GM12878 (cell line): ENCODE data around the gene SMPD1. TPM values are rescaled to one million over a fixed set of nuclear protein-coding genes. Genes with fewer than 3 reads are reported as not detected.

ENCODE experiments used
- ATAC-seq: fragments of 200-7000 bp; cut with Tn5 transposase; 3 replicates; pipeline ENCODE4 v1.9.1; 2020; ENCODE audit warnings: mild to moderate bottlenecking, moderate library complexity
- BruUV-seq: library from RNA; stranded (reverse); fragments of 400-500 nt; replicated peaks from 2 replicates; lab custom pipeline; 2021; lab: Mats Ljungman, UMichigan
- CTCF ChIA-PET: fragments of 300-600 bp; sonication (Branson Sonifier 250); formaldehyde crosslinking; extraction: SDS; loops from one replicate; lab custom pipeline; 2021; ENCODE audit warnings: inconsistent platforms; lab: Yijun Ruan, JAX
- POLR2A ChIA-PET: fragments of 350-600 bp; formaldehyde crosslinking; extraction: SDS; loops from one replicate; lab custom pipeline; 2021; ENCODE audit warnings: inconsistent platforms; lab: Charles Lee
- RAD21 ChIA-PET: fragments of 300-600 bp; sonication (Branson Sonifier 250); formaldehyde crosslinking; loops from one replicate; lab custom pipeline; 2023; ENCODE audit warnings: antibody characterized with exemption; ENCODE audit not compliant: unreplicated experiment; lab: Charles Lee
- SMC1A ChIA-PET: fragments of 300-600 bp; sonication (Branson Sonifier 250); formaldehyde crosslinking; loops from one replicate; lab custom pipeline; 2023; ENCODE audit not compliant: unreplicated experiment, uncharacterized antibody; lab: Charles Lee
- DNase-seq: peaks from one replicate; pipeline ENCODE4 v3.0.0-alpha.2; 2011; ENCODE audit warnings: low read depth, low spot score
- FAIRE-seq: peaks from 3 replicates; lab custom pipeline; 2011; peaks lifted over from hg19 to GRCh38; lab: Jason Lieb, UNC
- H2AFZ ChIP-seq: 2 replicates; pipeline ENCODE4 v1.6.0; 2011; ENCODE audit warnings: low read depth, low read length, control low read depth; ENCODE audit not compliant: control insufficient read depth
- H3K27ac ChIP-seq: 2 replicates; pipeline ENCODE4 v1.5.1; 2011; ENCODE audit warnings: control low read depth; ENCODE audit not compliant: control insufficient read depth, insufficient read depth
- H3K27me3 ChIP-seq, 2 experiments: replicated peaks in 1 of 2; 2 replicates each; pipeline versions ENCODE4 v1.6.0 to v1.6.1; 2011; ENCODE audit warnings: low read length in 1 of 2; ENCODE audit not compliant: control insufficient read depth in 2 of 2, insufficient read depth in 2 of 2
- H3K36me3 ChIP-seq, 2 experiments: 2 replicates each; pipeline ENCODE4 v1.5.1; 2011; ENCODE audit warnings: low read length in 1 of 2; ENCODE audit not compliant: control insufficient read depth in 2 of 2, insufficient read depth in 2 of 2
- H3K4me1 ChIP-seq: 2 replicates; pipeline ENCODE4 v1.6.1; 2011; ENCODE audit warnings: mild to moderate bottlenecking, low read length, moderate library complexity, mixed read lengths; ENCODE audit not compliant: control insufficient read depth, insufficient read depth
- H3K4me2 ChIP-seq: 2 replicates; pipeline ENCODE4 v1.6.0; 2011; ENCODE audit warnings: control low read depth; ENCODE audit not compliant: control insufficient read depth, insufficient read depth
- H3K4me3 ChIP-seq: fragments of 200-600 bp; sonication (generic); 2 replicates; pipeline ENCODE4 v1.5.1; 2016
- H3K79me2 ChIP-seq: 2 replicates; pipeline ENCODE4 v1.6.0; 2011; ENCODE audit warnings: low read length; ENCODE audit not compliant: control insufficient read depth, insufficient read depth
- H3K9ac ChIP-seq: 2 replicates; pipeline ENCODE4 v1.8.0; 2011; ENCODE audit warnings: low read length, control low read depth, mixed read lengths; ENCODE audit not compliant: control insufficient read depth, insufficient read depth
- H3K9me3 ChIP-seq: replicated peaks from 3 replicates; pipeline ENCODE4 v1.5.1; 2011; ENCODE audit warnings: mild to moderate bottlenecking, low read length; ENCODE audit not compliant: control insufficient read depth, insufficient read depth
- H4K20me1 ChIP-seq: 2 replicates; pipeline ENCODE4 v1.6.0; 2011; ENCODE audit not compliant: control insufficient read depth, insufficient read depth
- CUX1 ChIP-seq: IDR thresholded peaks from 2 replicates; pipeline ENCODE4 v1.6.1; 2012; ENCODE audit warnings: improper control_type of control experiment, low read depth, low read length; ENCODE audit not compliant: insufficient replicate concordance
- DPF2 ChIP-seq: fragments of 450-650 bp; IDR thresholded peaks from 2 replicates; pipeline ENCODE4 v1.6.1; 2017; ENCODE audit warnings: mild to moderate bottlenecking
- EP300 ChIP-seq, 2 experiments: fragments of 150-350 bp in 1 of 2; IDR thresholded peaks; 2 replicates each; pipeline ENCODE4 v1.6.1; 2011 to 2012; ENCODE audit warnings: low read depth in 2 of 2, low read length in 2 of 2, borderline replicate concordance in 1 of 2, improper control_type of control experiment in 1 of 2, inconsistent platforms in 1 of 2; ENCODE audit not compliant: control insufficient read depth in 1 of 2
- FOS ChIP-seq: IDR thresholded peaks from 3 replicates; pipeline ENCODE4 v1.6.1; 2011; ENCODE audit warnings: borderline replicate concordance; ENCODE audit not compliant: insufficient read length; ENCODE audit errors: extremely low read depth
- HCFC1 ChIP-seq: fragments of 150-350 bp; IDR thresholded peaks from 2 replicates; pipeline ENCODE4 v1.6.1; 2014; ENCODE audit warnings: low read length
- HDAC2 ChIP-seq: fragments of 200-600 bp; sonication (generic); IDR thresholded peaks from 2 replicates; pipeline ENCODE4 v1.6.1; 2017
- IKZF1 ChIP-seq: fragments of 450-650 bp; conservative IDR thresholded peaks from 2 replicates; pipeline ENCODE4 v1.6.1; 2017; ENCODE audit warnings: antibody characterized with exemption, mild to moderate bottlenecking
- KDM1A ChIP-seq: fragments of 200-600 bp; sonication (generic); IDR thresholded peaks from 2 replicates; pipeline ENCODE4 v1.6.1; 2016; ENCODE audit warnings: borderline replicate concordance
- KLF5 ChIP-seq: fragments of 450-650 bp; IDR thresholded peaks from 2 replicates; pipeline ENCODE4 v1.6.1; 2014; ENCODE audit warnings: mild to moderate bottlenecking; ENCODE audit not compliant: partially characterized antibody
- NBN ChIP-seq: fragments of 450-650 bp; IDR thresholded peaks from 2 replicates; pipeline ENCODE4 v1.6.1; 2016
- PBX3 ChIP-seq: IDR thresholded peaks from 2 replicates; pipeline ENCODE4 v1.6.1; 2011; ENCODE audit warnings: mild to moderate bottlenecking, low read depth, low read length, moderate library complexity; ENCODE audit not compliant: insufficient replicate concordance
- PKNOX1 ChIP-seq: fragments of 450-650 bp; IDR thresholded peaks from 2 replicates; pipeline ENCODE4 v1.6.1; 2016; ENCODE audit warnings: mild to moderate bottlenecking
- POLR2A ChIP-seq: IDR thresholded peaks from 2 replicates; pipeline ENCODE4 v1.6.1; 2011; ENCODE audit warnings: low read depth, mild to moderate bottlenecking, low read length
- POLR2AphosphoS5 ChIP-seq: IDR thresholded peaks from 2 replicates; pipeline ENCODE4 v1.6.1; 2011; ENCODE audit warnings: mild to moderate bottlenecking, low read length, inconsistent platforms
- SRF ChIP-seq, 2 experiments: IDR thresholded peaks; 2 replicates each; pipeline ENCODE4 v1.6.1; 2011; ENCODE audit warnings: low read depth in 2 of 2, low read length in 2 of 2, mild to moderate bottlenecking in 1 of 2, moderate library complexity in 1 of 2
- STAT3 ChIP-seq: IDR thresholded peaks from 2 replicates; pipeline ENCODE4 v1.6.1; 2011; ENCODE audit warnings: low read depth, low read length, improper control_type of control experiment
- TCF7 ChIP-seq: IDR thresholded peaks from 2 replicates; pipeline ENCODE4 v1.6.1; 2014; ENCODE audit warnings: antibody characterized with exemption, borderline replicate concordance
- ZZZ3 ChIP-seq: IDR thresholded peaks from 2 replicates; pipeline ENCODE4 v1.6.1; 2011; ENCODE audit warnings: low read depth; ENCODE audit not compliant: control insufficient read depth, insufficient read length
- WGBS: methylation state at CpG from one replicate; pipeline ENCODE4 v1.1.6; 2016; ENCODE audit warnings: low lambda C conversion rate; ENCODE audit not compliant: insufficient replicate concordance, insufficient coverage; ENCODE audit errors: missing lambda C conversion rate; 5-methylcytosine and 5-hydroxymethylcytosine counted together
- in situ Hi-C: fragments of 300-500 bp; cut with MboI; formaldehyde crosslinking; loops from 9 replicates; pipeline ENCODE4 v1.14.3; 2018; ENCODE audit warnings: mixed read lengths
- intact Hi-C: fragments of 100-400 bp; cut with micrococcal nuclease; formaldehyde crosslinking; loops from one replicate; pipeline ENCODE4 v1.14.2; 2022; ENCODE audit not compliant: unreplicated experiment
- polyA plus RNA-seq, 11 experiments: library from polyadenylated mRNA; depleted of rRNA in 4 of 11; unstranded in 6 of 11; stranded (reverse) in 5 of 11; fragments of >200 nt; fragmentation: Nextera tagmentation in 4 of 11; fragmentation: Illumina TruSeq in 1 of 11; extraction: Ambion mirVana in 4 of 11; extraction: Trizol in 1 of 11; gene quantifications; 1 replicate in 1 of 11; 2 replicates in 10 of 11; pipeline versions ENCODE4 v1.2.1 to v1.2.3, GENCODE V29; 2011 to 2016; ENCODE audit warnings: inconsistent platforms in 2 of 11, missing spikeins in 2 of 11, low read depth in 1 of 11
- total RNA-seq, 4 experiments: library from RNA; depleted of rRNA in 3 of 4; stranded (reverse); fragments of >200 nt in 3 of 4; fragmentation: Illumina TruSeq in 1 of 4; extraction: Trizol in 1 of 4; gene quantifications; 2 replicates each; pipeline versions ENCODE4 v1.2.1 to v1.2.3, GENCODE V29; 2013 to 2021

The SMPD1 gene
- total and polyA plus RNA-seq, 10 of the 15 experiments (the other 5 are each of a cell fraction or from before 2014, with no cell fraction given): 1.4 to 13.7 (median 6.2) TPM

GRCh38 chr11:6415797-6416196 lies 25.5 kb downstream of the SMPD1 start:
- peaks cover 8% of the 10 kb centered on the region for H3K4me1 ChIP-seq
- no peaks in the 10 kb centered on the region for H3K36me3 ChIP-seq
- 56% methylated on average over 6 of the region's 6 CpGs for WGBS
- no peaks in the 10 kb centered on the region; the same call in 1 of the 2 replicates for H4K20me1 ChIP-seq
- H3K9me3 ChIP-seq: no peaks in the 10 kb centered on the region
- ChIA-PET CTCF (interaction anchor here (1.5 kb wide), 1 partner anchor 37 kb away, joined by 3 read pairs; no protein-coding TSS in a partner anchor), SMC1A (interaction anchor here (1.0 kb wide), 1 partner anchor 11 kb away, joined by 3 read pairs; no protein-coding TSS in a partner anchor), POLR2A (no interaction called here), RAD21 (no interaction called here)
- H3K4me2 ChIP-seq: no peak overlapping the region
- no peak overlapping the region for H3K9ac ChIP-seq
- intact Hi-C loops (no loop called here), in situ Hi-C loops (no loop called here)
- peaks cover 4 to 9% of the 10 kb centered on the region in 2 experiments; a peak in 3 of 4 replicates for H3K27me3 ChIP-seq
- H3K4me3 ChIP-seq: no peak overlapping the region
- ATAC-seq (no peak), DNase-seq (no peak), FAIRE-seq (no peak)
- no peaks in the 10 kb centered on the region for H3K79me2 ChIP-seq
- TF ChIP-seq HCFC1: no peak
- TF ChIP-seq ZZZ3: no peak
- no peak for TF ChIP-seq EP300 (IDR thresholded peaks at IDR 0.05; ENCODE audit: borderline replicate concordance in 1 of 2, control insufficient read depth in 1 of 2, low read depth in 2 of 2, low read length in 2 of 2)
- TF ChIP-seq SRF (IDR thresholded peaks at IDR 0.05; ENCODE audit: low read depth in 2 of 2, low read length in 2 of 2): no peak
- TF ChIP-seq PBX3: no peak
- no peak for TF ChIP-seq FOS
- TF ChIP-seq CUX1: no peak
- TF ChIP-seq KLF5: no peak
- TF ChIP-seq IKZF1: no peak
- TF ChIP-seq HDAC2: no peak
- TF ChIP-seq NBN: no peak
- TF ChIP-seq STAT3: no peak
- no peak for TF ChIP-seq KDM1A
- no peak for TF ChIP-seq POLR2A
- TF ChIP-seq TCF7: no peak
- TF ChIP-seq POLR2AphosphoS5: no peak
- no peak for TF ChIP-seq DPF2
- TF ChIP-seq PKNOX1: no peak
- no TSS peak for BruUV-seq
- H2AFZ ChIP-seq: no peak overlapping the region
- H3K27ac ChIP-seq: no peak overlapping the region
